ENCODE data around the gene ROR1.

The ROR1 gene

DNA sequence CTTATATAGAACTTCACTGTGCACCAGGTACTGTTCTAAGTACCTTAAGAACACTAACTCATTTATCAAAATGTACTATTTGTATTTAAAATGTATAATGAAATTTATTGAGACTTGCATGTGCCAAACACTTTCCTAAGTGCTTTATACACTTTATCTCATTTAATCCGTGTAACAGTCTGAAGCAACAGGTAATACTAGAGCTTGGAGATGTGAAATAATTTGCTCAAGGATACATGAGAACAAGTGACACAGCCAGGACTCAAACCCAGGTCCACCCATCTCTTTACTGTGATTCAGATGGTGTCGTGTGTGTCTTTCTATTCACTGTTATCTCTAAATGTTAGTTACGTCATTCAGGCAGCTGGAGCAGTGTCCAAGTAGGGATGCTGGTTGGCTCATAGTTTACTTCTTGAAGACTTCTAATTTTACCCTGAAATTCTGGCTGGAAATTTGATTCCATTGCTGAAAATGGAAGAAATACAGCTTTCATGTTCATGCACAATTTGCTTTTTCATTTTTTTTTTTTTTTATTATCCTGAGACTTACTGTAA is 259.9 kb downstream of the ROR1 start:
- TF ChIP-seq, protein P1, sequence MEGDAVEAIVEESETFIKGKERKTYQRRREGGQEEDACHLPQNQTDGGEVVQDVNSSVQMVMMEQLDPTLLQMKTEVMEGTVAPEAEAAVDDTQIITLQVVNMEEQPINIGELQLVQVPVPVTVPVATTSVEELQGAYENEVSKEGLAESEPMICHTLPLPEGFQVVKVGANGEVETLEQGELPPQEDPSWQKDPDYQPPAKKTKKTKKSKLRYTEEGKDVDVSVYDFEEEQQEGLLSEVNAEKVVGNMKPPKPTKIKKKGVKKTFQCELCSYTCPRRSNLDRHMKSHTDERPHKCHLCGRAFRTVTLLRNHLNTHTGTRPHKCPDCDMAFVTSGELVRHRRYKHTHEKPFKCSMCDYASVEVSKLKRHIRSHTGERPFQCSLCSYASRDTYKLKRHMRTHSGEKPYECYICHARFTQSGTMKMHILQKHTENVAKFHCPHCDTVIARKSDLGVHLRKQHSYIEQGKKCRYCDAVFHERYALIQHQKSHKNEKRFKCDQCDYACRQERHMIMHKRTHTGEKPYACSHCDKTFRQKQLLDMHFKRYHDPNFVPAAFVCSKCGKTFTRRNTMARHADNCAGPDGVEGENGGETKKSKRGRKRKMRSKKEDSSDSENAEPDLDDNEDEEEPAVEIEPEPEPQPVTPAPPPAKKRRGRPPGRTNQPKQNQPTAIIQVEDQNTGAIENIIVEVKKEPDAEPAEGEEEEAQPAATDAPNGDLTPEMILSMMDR (conservative IDR thresholded peaks at IDR 0.05; ENCODE audit: low read depth, low read length) = no peak
- DNase-seq (ENCODE audit: low read depth) = peak; percentile 82
- no peak overlapping the region for H3K4me3 ChIP-seq (ENCODE audit: low read depth, low read length)

DNA sequence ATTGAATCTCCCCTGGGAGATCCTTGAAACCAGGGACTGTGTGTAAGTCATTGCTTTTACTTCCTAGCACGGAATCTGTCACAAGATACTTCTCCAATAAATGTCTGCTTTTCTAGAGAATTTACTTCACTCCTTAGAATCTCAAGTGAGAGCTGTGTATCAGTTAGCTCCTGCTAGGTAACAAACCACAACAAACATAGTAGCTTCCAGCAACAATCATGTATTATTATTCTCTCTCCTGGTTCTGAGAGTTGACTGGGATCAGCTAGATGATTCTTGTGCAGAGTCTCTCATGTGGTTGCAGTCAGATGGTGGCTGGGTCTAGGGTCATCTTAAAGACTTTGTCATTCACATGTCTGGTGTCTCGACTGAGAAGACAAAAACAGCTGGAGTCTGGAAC is 262.7 kb downstream of the ROR1 start:
- DNase-seq (ENCODE audit: low read depth) = no peak
- TF ChIP-seq, protein P1 (conservative IDR thresholded peaks at IDR 0.05; ENCODE audit: low read depth, low read length) = no peak

DNA sequence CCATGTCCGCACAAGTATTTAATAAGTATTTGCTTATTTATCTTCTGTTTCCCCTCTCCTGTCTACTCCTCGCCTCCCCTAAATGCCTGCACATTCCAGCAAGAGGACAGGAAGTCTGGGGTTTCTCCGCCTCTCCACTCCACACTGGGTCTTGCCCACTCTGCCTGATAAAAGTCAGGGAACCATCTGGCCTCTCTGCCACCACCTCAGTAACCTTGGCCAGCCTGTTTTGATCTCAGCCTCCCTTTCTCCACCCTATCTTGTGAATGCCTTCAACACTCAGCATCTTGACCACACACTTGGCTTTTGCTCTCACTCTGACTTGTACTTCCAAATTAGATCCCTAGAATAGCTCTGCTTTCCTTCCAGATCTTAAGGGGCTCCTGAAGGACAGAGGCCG is 264.3 kb downstream of the ROR1 start:
- TF ChIP-seq, protein P1 (conservative IDR thresholded peaks at IDR 0.05; ENCODE audit: low read depth, low read length) = no peak
- peak; percentile 49 for DNase-seq (ENCODE audit: low read depth)
- no peak overlapping the region for H3K4me3 ChIP-seq (ENCODE audit: low read depth, low read length)

More for the DNA sequence above, 262.7 kb downstream of the ROR1 start:
- H3K4me3 ChIP-seq (ENCODE audit: low read depth, low read length) = no peak overlapping the region

DNA sequence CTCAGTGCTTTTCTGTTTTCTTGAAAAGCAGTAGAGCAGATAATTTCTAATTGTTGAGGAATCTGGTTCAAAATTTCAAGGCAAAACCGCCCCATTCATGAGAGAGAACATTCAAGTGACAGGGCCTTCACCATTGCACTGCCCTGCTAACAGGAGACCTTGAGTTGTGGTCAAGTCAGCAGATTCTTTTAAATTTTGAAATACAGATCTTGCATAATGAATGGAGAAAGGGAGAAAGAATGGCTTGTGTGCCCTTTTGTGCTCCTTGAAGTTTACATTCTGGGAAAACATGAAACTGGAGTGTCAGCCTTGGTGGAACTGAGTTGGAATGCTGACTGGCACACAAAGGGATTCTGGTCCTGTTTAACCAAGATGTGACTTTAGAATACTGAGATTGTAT is 265.1 kb downstream of the ROR1 start:
- no peak overlapping the region for H3K4me3 ChIP-seq (ENCODE audit: low read depth, low read length)
- TF ChIP-seq, protein P1 (conservative IDR thresholded peaks at IDR 0.05; ENCODE audit: low read depth, low read length) = no peak
- DNase-seq (ENCODE audit: low read depth) = peak; percentile 94

DNA sequence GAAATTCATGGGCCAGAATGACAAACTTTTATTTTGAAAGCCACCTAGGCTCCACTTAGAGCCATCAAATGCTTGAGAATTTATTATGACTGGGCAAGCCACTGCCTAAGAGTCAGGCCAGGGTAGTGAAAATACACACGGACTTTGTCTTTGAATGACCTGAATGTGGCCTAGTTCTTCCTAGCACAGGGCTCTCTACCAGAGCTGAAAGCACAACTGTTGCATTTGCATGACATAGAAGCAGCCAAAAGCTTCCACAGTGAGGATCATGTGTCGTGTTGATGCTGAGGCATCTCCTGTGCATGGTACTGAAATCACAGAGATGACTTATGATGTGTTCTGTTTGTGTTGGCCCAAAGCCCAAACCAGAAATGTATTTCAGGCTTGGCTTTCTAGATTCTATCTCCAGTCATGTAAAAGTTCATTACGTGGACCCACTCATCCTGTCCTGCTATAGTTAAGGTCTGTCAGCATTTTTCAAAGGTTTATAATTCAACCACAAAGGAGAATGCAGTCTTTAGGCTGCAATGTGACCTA is 265.6 kb downstream of the ROR1 start:
- no peak overlapping the region for H3K4me3 ChIP-seq (ENCODE audit: low read depth, low read length)
- TF ChIP-seq, protein P1 (conservative IDR thresholded peaks at IDR 0.05; ENCODE audit: low read depth, low read length) = no peak
- peak; percentile 100 for DNase-seq (ENCODE audit: low read depth)

DNA sequence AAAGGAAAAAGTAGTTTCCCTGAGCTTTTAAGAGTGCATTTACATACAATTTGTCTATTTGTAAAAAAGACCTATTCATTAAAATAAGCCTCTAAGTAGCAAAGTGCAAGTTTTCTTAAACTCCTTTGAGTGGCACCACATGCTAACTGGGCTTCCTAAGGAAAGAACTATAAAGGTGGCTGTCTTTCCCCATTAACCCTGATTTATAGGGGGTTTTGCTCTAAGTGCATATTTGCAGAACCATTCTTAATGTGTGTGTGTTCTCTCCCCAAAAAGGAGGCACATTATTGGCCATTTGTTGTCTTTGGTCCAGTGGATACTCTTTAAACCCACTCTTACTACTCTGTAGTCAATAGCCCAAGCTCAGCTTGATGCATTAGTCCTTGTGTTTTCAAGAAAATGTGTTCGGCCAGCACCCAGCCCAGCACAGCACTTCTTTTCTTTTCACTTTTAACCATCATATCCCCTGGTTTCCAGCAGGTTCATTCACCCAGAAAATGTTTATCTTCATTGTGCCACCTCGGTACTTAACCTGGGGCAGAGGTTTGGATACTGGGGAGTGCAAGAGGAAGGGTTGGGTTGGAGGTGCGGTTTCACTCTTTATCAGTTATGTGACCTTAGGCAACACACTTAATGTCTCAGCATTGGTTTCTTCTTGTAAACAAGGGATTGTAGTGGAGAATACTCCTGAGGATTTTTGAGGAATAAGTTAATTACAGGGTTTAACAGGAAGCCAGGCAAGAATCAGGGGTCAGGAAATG is 267.7 kb downstream of the ROR1 start:
- TF ChIP-seq, protein P1 (conservative IDR thresholded peaks at IDR 0.05; ENCODE audit: low read depth, low read length) = no peak
- no peak for DNase-seq (ENCODE audit: low read depth)
- H3K4me3 ChIP-seq (ENCODE audit: low read depth, low read length) = no peak overlapping the region

Measured in choroid plexus epithelial cell (primary cell).